H1 (cell line): ENCODE data around the gene FANCE. TPM values are rescaled to one million over a fixed set of nuclear protein-coding genes. Genes with fewer than 3 reads are reported as not detected.

Experiments
- CTCF ChIA-PET: fragments of 300-600 bp; sonication (Branson Sonifier 250); formaldehyde crosslinking; loops from one replicate; lab custom pipeline; 2021; ENCODE audit not compliant: partially characterized antibody; lab: Charles Lee
- POLR2A ChIA-PET: fragments of 300-600 bp; sonication (Branson Sonifier 250); formaldehyde crosslinking; loops from one replicate; lab custom pipeline; 2021; ENCODE audit warnings: inconsistent platforms; ENCODE audit not compliant: partially characterized antibody; lab: Charles Lee
- DNase-seq, 2 experiments: peaks; one replicate each; pipeline versions ENCODE4 v3.0.0 to v3.0.0-alpha.2; 2010 to 2022; ENCODE audit warnings: low spot score in 2 of 2, low read depth in 1 of 2, mixed read lengths in 1 of 2
- FAIRE-seq: peaks from 2 replicates; lab custom pipeline; 2011; peaks lifted over from hg19 to GRCh38; lab: Jason Lieb, UNC
- H2AFZ ChIP-seq: 2 replicates; pipeline ENCODE4 v1.8.1; 2012; ENCODE audit warnings: low read length, inconsistent platforms
- H2AK5ac ChIP-seq: 2 replicates; pipeline ENCODE4 v1.6.1; 2013; ENCODE audit warnings: low read depth, low read length
- H2BK120ac ChIP-seq: replicated peaks from 2 replicates; pipeline ENCODE3; 2013; ENCODE audit warnings: low read depth, low read length, inconsistent platforms
- H2BK12ac ChIP-seq: 2 replicates; pipeline ENCODE4 v1.6.1; 2013; ENCODE audit warnings: low read depth, low read length
- H2BK15ac ChIP-seq: 2 replicates; pipeline ENCODE4 v1.6.1; 2013; ENCODE audit warnings: low read length
- H2BK20ac ChIP-seq: 2 replicates; pipeline ENCODE4 v1.6.1; 2013; ENCODE audit warnings: low read length
- H2BK5ac ChIP-seq: 2 replicates; pipeline ENCODE4 v1.6.1; 2013; ENCODE audit warnings: low read depth, low read length
- H3K14ac ChIP-seq: 2 replicates; pipeline ENCODE4 v1.6.1; 2013; ENCODE audit warnings: inconsistent platforms; ENCODE audit not compliant: insufficient read length
- H3K18ac ChIP-seq: 2 replicates; pipeline ENCODE4 v1.6.1; 2013; ENCODE audit warnings: low read length; ENCODE audit errors: extremely low read depth
- H3K23ac ChIP-seq: 2 replicates; pipeline ENCODE4 v1.6.1; 2013; ENCODE audit warnings: inconsistent platforms; ENCODE audit not compliant: insufficient read length
- H3K23me2 ChIP-seq: 2 replicates; pipeline ENCODE4 v1.6.1; 2013; ENCODE audit warnings: low read depth, low read length
- H3K27ac ChIP-seq: 2 replicates; pipeline ENCODE4 v1.6.1; 2011; ENCODE audit warnings: low read depth, low read length, inconsistent platforms
- H3K27me3 ChIP-seq, 4 experiments: replicated peaks in 1 of 4; 1 replicate in 1 of 4; 2 replicates in 3 of 4; pipeline versions ENCODE4 v1.6.1 to v1.8.1; 2011 to 2013; ENCODE audit warnings: low read length in 3 of 4, mild to moderate bottlenecking in 3 of 4, inconsistent platforms in 2 of 4, mixed read lengths in 2 of 4, moderate library complexity in 1 of 4; ENCODE audit not compliant: control insufficient read depth in 3 of 4, insufficient read depth in 3 of 4; ENCODE audit errors: extremely low read depth in 1 of 4
- H3K36me3 ChIP-seq, 4 experiments: 2 replicates each; pipeline versions ENCODE4 v1.6.1 to v1.8.1; 2011 to 2013; ENCODE audit warnings: mild to moderate bottlenecking in 4 of 4, low read length in 3 of 4, moderate library complexity in 2 of 4, control low read depth in 1 of 4, inconsistent platforms in 1 of 4; ENCODE audit not compliant: insufficient read depth in 4 of 4, control insufficient read depth in 2 of 4
- H3K4ac ChIP-seq: replicated peaks from 2 replicates; pipeline ENCODE3; 2013; ENCODE audit warnings: low read length, low read depth, mixed read lengths, inconsistent platforms; ENCODE audit not compliant: insufficient read length
- H3K4me1 ChIP-seq, 4 experiments: replicated peaks in 1 of 4; 1 replicate in 1 of 4; 2 replicates in 3 of 4; pipeline versions ENCODE4 v1.6.1 to v1.8.1; 2011 to 2013; ENCODE audit warnings: low read length in 3 of 4, inconsistent platforms in 2 of 4, mixed read lengths in 1 of 4; ENCODE audit not compliant: insufficient read depth in 4 of 4, control insufficient read depth in 3 of 4
- H3K4me2 ChIP-seq, 2 experiments: 2 replicates each; pipeline versions ENCODE4 v1.6.1 to v1.8.1; 2011 to 2013; ENCODE audit warnings: low read depth in 2 of 2, low read length in 2 of 2, control low read depth in 1 of 2, inconsistent platforms in 1 of 2, mild to moderate bottlenecking in 1 of 2; ENCODE audit not compliant: insufficient read depth in 1 of 2
- H3K4me3 ChIP-seq, 4 experiments: fragments of 200-600, 300-600 bp in 1 of 4; sonication (generic), shearing (Covaris generic), sonication (Bioruptor Twin) in 1 of 4; 2 replicates each; pipeline versions ENCODE4 v1.5.1 to v1.8.1; 2011 to 2016; ENCODE audit warnings: low read length in 4 of 4, low read depth in 3 of 4, control low read depth in 2 of 4, inconsistent platforms in 2 of 4, mild to moderate bottlenecking in 2 of 4, mixed read lengths in 1 of 4, moderate library complexity in 1 of 4; ENCODE audit not compliant: insufficient read depth in 2 of 4; ENCODE audit errors: extremely low read depth in 1 of 4
- H3K56ac ChIP-seq: replicated peaks from 2 replicates; pipeline ENCODE3; 2013; ENCODE audit warnings: low read depth, mild to moderate bottlenecking, mixed read lengths, low read length, inconsistent platforms; ENCODE audit not compliant: insufficient read length
- H3K79me1 ChIP-seq: 2 replicates; pipeline ENCODE4 v1.6.1; 2013; ENCODE audit warnings: low read depth, low read length, control low read depth
- H3K79me2 ChIP-seq, 2 experiments: 2 replicates each; pipeline versions ENCODE4 v1.6.1 to v1.8.1; 2012 to 2013; ENCODE audit warnings: low read length in 2 of 2, mild to moderate bottlenecking in 2 of 2, inconsistent platforms in 1 of 2; ENCODE audit not compliant: insufficient read depth in 2 of 2, control insufficient read depth in 1 of 2
- H3K9ac ChIP-seq, 4 experiments: replicated peaks in 1 of 4; 1 replicate in 1 of 4; 2 replicates in 3 of 4; pipeline versions ENCODE4 v1.6.1 to v1.8.1; 2011 to 2013; ENCODE audit warnings: low read depth in 3 of 4, low read length in 3 of 4, control low read depth in 2 of 4, mild to moderate bottlenecking in 2 of 4, moderate library complexity in 2 of 4, inconsistent platforms in 1 of 4; ENCODE audit errors: extremely low read depth in 1 of 4
- H3K9me3 ChIP-seq, 2 experiments: 2 replicates each; pipeline versions ENCODE4 v1.6.1 to v1.8.1; 2012 to 2013; ENCODE audit warnings: mild to moderate bottlenecking in 2 of 2, moderate library complexity in 2 of 2, control low read depth in 1 of 2, inconsistent platforms in 1 of 2, low read depth in 1 of 2, low read length in 1 of 2, mixed read lengths in 1 of 2; ENCODE audit not compliant: insufficient read depth in 2 of 2
- H4K20me1 ChIP-seq, 2 experiments: replicated peaks in 1 of 2; 2 replicates each; pipeline versions ENCODE3 to v1.8.1; 2011 to 2013; ENCODE audit warnings: inconsistent platforms in 2 of 2, low read length in 2 of 2, mild to moderate bottlenecking in 1 of 2; ENCODE audit not compliant: insufficient read depth in 2 of 2, control insufficient read depth in 1 of 2
- H4K5ac ChIP-seq: 2 replicates; pipeline ENCODE4 v1.6.1; 2013; ENCODE audit warnings: low read length, low read depth, mixed read lengths, inconsistent platforms; ENCODE audit not compliant: insufficient read length
- H4K8ac ChIP-seq: 2 replicates; pipeline ENCODE4 v1.8.0; 2013; ENCODE audit warnings: mild to moderate bottlenecking, moderate library complexity, low read length, inconsistent platforms; ENCODE audit not compliant: insufficient read depth; ENCODE audit errors: extremely low read depth
- H4K91ac ChIP-seq: replicated peaks from 2 replicates; pipeline ENCODE3; 2013; ENCODE audit warnings: low read length, mixed read lengths, inconsistent platforms; ENCODE audit not compliant: insufficient read length
- HDAC2 ChIP-seq, 2 experiments: fragments of 300-600 bp in 1 of 2; sonication (generic) in 1 of 2; IDR thresholded peaks; 2 replicates each; pipeline ENCODE4 v1.6.1; 2011 to 2012; ENCODE audit warnings: low read depth in 2 of 2, low read length in 2 of 2, mild to moderate bottlenecking in 2 of 2, moderate library complexity in 2 of 2, borderline replicate concordance in 1 of 2, inconsistent platforms in 1 of 2
- WGBS, 2 experiments: shearing (Covaris generic) in 1 of 2; methylation state at CpG; one replicate each; pipeline versions ENCODE4 v1.1.6 to v1.1.7; 2013 to 2015; ENCODE audit warnings: low lambda C conversion rate in 2 of 2, mixed read lengths in 2 of 2, inconsistent platforms in 1 of 2, low coverage in 1 of 2, missing lambda C conversion rate in 1 of 2; ENCODE audit not compliant: insufficient replicate concordance in 2 of 2, insufficient coverage in 1 of 2, insufficient read length in 1 of 2; ENCODE audit errors: extremely low coverage in 1 of 2, missing lambda C conversion rate in 1 of 2; 5-methylcytosine and 5-hydroxymethylcytosine counted together
- polyA plus RNA-seq, 7 experiments: library from polyadenylated mRNA; depleted of rRNA in 3 of 7; stranded (reverse) in 5 of 7; unstranded in 2 of 7; fragments of >200 nt in 5 of 7; fragments of 200-250 nt in 2 of 7; gene quantifications; 1 replicate in 5 of 7; 2 replicates in 1 of 7; 4 replicates in 1 of 7; pipeline versions ENCODE4 v1.2.1 to v1.2.3, GENCODE V29; 2011 to 2013; ENCODE audit warnings: missing spikeins in 2 of 7, mixed read lengths in 2 of 7
- total RNA-seq: library from RNA; stranded (reverse); fragmentation: NEBNext Ultra II Directional; extraction: Animal tissue kit (Norgen Biotek cat#: 25700); gene quantifications from 2 replicates; pipeline ENCODE4 v1.2.1, GENCODE V29; 2021

The FANCE gene
- total and polyA plus RNA-seq, 2 of the 8 experiments (the other 6 are each of a cell fraction or from before 2014, with no cell fraction given) = 16.1 to 17.0 TPM

- peak overlapping the region; percentile 19; the same call in 1 of the 2 replicates for H3K18ac ChIP-seq
- peak overlapping the region; percentile 80 for H2BK20ac ChIP-seq
- H3K4ac ChIP-seq = peak overlapping the region; percentile 24
- no peak overlapping the region for H3K56ac ChIP-seq
- H3K4me1 ChIP-seq = peaks cover 6 to 33% (median 21%) of the 10 kb centered on the region in 4 experiments
- no peak overlapping the region for H4K5ac ChIP-seq
- no peak overlapping the region; the same call in 1 of the 2 replicates for H4K8ac ChIP-seq
- peak overlapping the region; percentile 81 to 88 for H3K4me2 ChIP-seq
- H2AK5ac ChIP-seq = 0 out of 2 replicates have a peak overlapping the region, but pooled peaks have one; percentile 75
- H3K14ac ChIP-seq = no peak overlapping the region
- H2BK12ac ChIP-seq = peak overlapping the region; percentile 75; the same call in 1 of the 2 replicates
- H4K91ac ChIP-seq = no peak overlapping the region
- no peaks in the 10 kb centered on the region for H3K79me2 ChIP-seq
- no peak for DNase-seq
- no peak for TF ChIP-seq HDAC2 (IDR thresholded peaks at IDR 0.05; ENCODE audit: borderline replicate concordance in 1 of 2, low read depth in 2 of 2, low read length in 2 of 2)
- H3K23me2 ChIP-seq = no peaks in the 10 kb centered on the region; the same call in 1 of the 2 replicates
- H3K23ac ChIP-seq = no peak overlapping the region
- POLR2A ChIA-PET = interaction anchor here (8.4 to 37.6 kb wide), 2 partner anchors 14 to 33 kb away, joined by 54 to 1319 read pairs; partner anchors contain the start of genes RPL10A and TEAD3
- WGBS, 2 experiments = 76% methylated on average over 5 of the region's 7 CpGs; no CpG with 5 or more reads in 1 of the 2 experiments
- 0 out of 2 replicates have a peak overlapping the region, but pooled peaks have one; percentile 16 for H2AFZ ChIP-seq
- H3K4me3 ChIP-seq = peak overlapping the region; percentile 30 to 67 (median 41); a peak in 6 of 8 replicates
- FAIRE-seq = no peak
- H3K79me1 ChIP-seq = no peaks in the 10 kb centered on the region
- CTCF ChIA-PET = interaction anchor here (1.3 to 1.4 kb wide), 3 partner anchors 10 to 24 kb away, joined by 3 to 7 read pairs (median 4); no protein-coding TSS in a partner anchor
- H3K27me3 ChIP-seq = peaks cover 0 to 17% (median 6%) of the 10 kb centered on the region in 4 experiments; a peak in 5 of 7 replicates
- no peaks in the 10 kb centered on the region for H3K36me3 ChIP-seq
- H3K9ac ChIP-seq = no peak overlapping the region; a peak in 1 of 7 replicates
- H2BK120ac ChIP-seq = no peak overlapping the region
- no peak overlapping the region for H2BK5ac ChIP-seq
- H3K9me3 ChIP-seq = no peaks in the 10 kb centered on the region
- H3K27ac ChIP-seq = no peak overlapping the region
- no peaks in the 10 kb centered on the region for H4K20me1 ChIP-seq
- peak overlapping the region; percentile 40; the same call in 1 of the 2 replicates for H2BK15ac ChIP-seq
Observed at GRCh38 chr6:35510916-35511561, 58.9 kb downstream of the FANCE start.
